Measurements from ENCODE around the gene SNCAIP.

The SNCAIP gene

DNA sequence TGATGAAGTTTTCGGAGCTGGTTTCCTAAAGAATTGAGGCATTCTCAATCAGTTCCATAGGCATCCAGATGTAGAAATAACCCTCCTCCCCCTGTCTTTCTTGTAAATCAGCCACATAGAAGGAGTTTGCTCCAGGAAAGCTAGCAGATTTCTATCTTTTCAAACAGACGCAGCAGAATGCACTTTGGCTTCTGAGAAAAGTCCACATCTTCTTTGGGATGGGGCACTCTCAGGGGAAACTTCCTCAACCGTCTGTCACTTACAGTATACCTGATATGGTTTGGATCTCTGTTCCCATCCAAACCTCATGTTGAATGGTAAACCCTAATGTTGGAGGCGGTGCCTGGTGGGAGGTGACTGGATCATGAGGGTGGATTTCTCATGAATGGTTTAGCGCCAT, 94.1 kb downstream of the SNCAIP start:
- Histone ChIP-seq H3K23ac (ENCODE audit: low read depth, low read length, poor library complexity) (no peak overlapping the region), H3K14ac (ENCODE audit: low read length) (no peak overlapping the region), H3K27me3 (ENCODE audit: control insufficient read depth in 3 of 3, insufficient read depth in 3 of 3, low read depth in 1 of 3, low read length in 3 of 3) (no peaks in the 10 kb centered on the region), H3K4me1 (ENCODE audit: control insufficient read depth in 2 of 2, insufficient read depth in 1 of 2, low read depth in 1 of 2, low read length in 2 of 2) (no peaks in the 10 kb centered on the region), H4K91ac (ENCODE audit: low read depth, low read length, poor library complexity) (no peak overlapping the region), H3K9me3 (replicated peaks in 1 of 2; ENCODE audit: control insufficient read depth in 2 of 2, insufficient read depth in 1 of 2, low read depth in 1 of 2, low read length in 2 of 2) (no peaks in the 10 kb centered on the region), H4K8ac (ENCODE audit: low read depth, low read length) (no peak overlapping the region), H2BK12ac (ENCODE audit: low read length) (no peak overlapping the region), H3K4ac (ENCODE audit: low read length) (no peak overlapping the region), H3K79me1 (ENCODE audit: low read depth, low read length) (no peaks in the 10 kb centered on the region), H2AFZ (ENCODE audit: low read length) (no peak overlapping the region), H2BK5ac (ENCODE audit: low read length) (no peak overlapping the region), H3K4me2 (ENCODE audit: insufficient read depth, low read length, poor library complexity, severe bottlenecking) (no peak overlapping the region), H2BK15ac (ENCODE audit: low read length) (no peak overlapping the region), H2AK5ac (ENCODE audit: low read depth, low read length) (no peak overlapping the region), H3K9ac (ENCODE audit: low read depth, low read length, poor library complexity) (no peak overlapping the region), H3K18ac (ENCODE audit: low read length) (no peak overlapping the region), H3K27ac (replicated peaks; ENCODE audit: low read length) (no peak overlapping the region), H3K36me3 (replicated peaks in 1 of 2; ENCODE audit: control insufficient read depth in 2 of 2, insufficient read depth in 2 of 2, low read length in 2 of 2) (no peaks in the 10 kb centered on the region), H3K4me3 (ENCODE audit: low read length in 2 of 2) (no peak overlapping the region), H2BK120ac (ENCODE audit: low read depth, low read length) (no peak overlapping the region)
- WGBS, 2 donors (ENCODE audit: extremely low coverage in 2 of 2, insufficient read length in 2 of 2, insufficient replicate concordance in 1 of 2): no CpG with 5 or more reads among the region's 5 CpGs
- no peak for DNase-seq (ENCODE audit: low spot score)

DNA sequence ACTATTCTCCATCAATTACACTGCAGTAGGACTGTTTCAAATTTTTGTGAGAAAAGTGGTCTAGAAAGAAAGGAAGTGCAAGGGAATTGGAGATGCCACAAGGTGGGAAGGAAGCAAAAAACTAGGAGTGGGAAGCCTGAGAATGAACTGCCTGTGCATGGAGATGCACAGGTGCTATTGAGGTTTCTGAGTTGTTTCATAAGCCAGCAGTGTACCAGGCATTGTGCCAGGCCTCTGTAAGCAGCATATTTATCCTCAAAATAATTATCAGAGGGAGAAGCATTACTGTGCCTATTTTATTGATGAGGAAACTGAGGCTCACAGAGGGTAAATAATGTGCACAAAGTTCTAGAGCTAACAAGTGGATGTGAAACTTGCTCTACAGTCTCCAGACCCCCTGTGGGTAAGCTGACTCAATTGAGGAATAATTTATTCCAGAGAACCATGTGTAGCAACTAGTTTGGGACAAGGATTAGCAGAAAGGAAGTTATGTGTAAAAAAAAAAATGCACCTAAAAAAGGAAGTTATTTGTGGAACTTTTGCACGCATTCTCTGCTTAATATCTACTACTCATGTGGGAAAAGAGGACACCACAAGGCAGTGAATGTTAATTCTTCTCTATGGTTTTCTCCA, 96.7 kb downstream of the SNCAIP start:
- no peak for DNase-seq (ENCODE audit: low spot score)
- Histone ChIP-seq H3K9me3 (replicated peaks in 1 of 2; ENCODE audit: control insufficient read depth in 2 of 2, insufficient read depth in 1 of 2, low read depth in 1 of 2, low read length in 2 of 2) (no peaks in the 10 kb centered on the region), H3K4me1 (ENCODE audit: control insufficient read depth in 2 of 2, insufficient read depth in 1 of 2, low read depth in 1 of 2, low read length in 2 of 2) (no peaks in the 10 kb centered on the region), H2AFZ (ENCODE audit: low read length) (no peak overlapping the region), H2BK15ac (ENCODE audit: low read length) (no peak overlapping the region), H3K4ac (ENCODE audit: low read length) (no peak overlapping the region), H4K91ac (ENCODE audit: low read depth, low read length, poor library complexity) (no peak overlapping the region), H3K36me3 (replicated peaks in 1 of 2; ENCODE audit: control insufficient read depth in 2 of 2, insufficient read depth in 2 of 2, low read length in 2 of 2) (no peaks in the 10 kb centered on the region), H2BK120ac (ENCODE audit: low read depth, low read length) (no peak overlapping the region), H4K8ac (ENCODE audit: low read depth, low read length) (no peak overlapping the region), H3K18ac (ENCODE audit: low read length) (no peak overlapping the region), H3K27me3 (ENCODE audit: control insufficient read depth in 3 of 3, insufficient read depth in 3 of 3, low read depth in 1 of 3, low read length in 3 of 3) (no peaks in the 10 kb centered on the region), H3K9ac (ENCODE audit: low read depth, low read length, poor library complexity) (no peak overlapping the region), H3K4me2 (ENCODE audit: insufficient read depth, low read length, poor library complexity, severe bottlenecking) (no peak overlapping the region), H3K27ac (replicated peaks; ENCODE audit: low read length) (no peak overlapping the region), H2AK5ac (ENCODE audit: low read depth, low read length) (no peak overlapping the region), H3K79me1 (ENCODE audit: low read depth, low read length) (no peaks in the 10 kb centered on the region), H3K14ac (ENCODE audit: low read length) (no peak overlapping the region), H2BK5ac (ENCODE audit: low read length) (no peak overlapping the region), H2BK12ac (ENCODE audit: low read length) (no peak overlapping the region), H3K4me3 (ENCODE audit: low read length in 2 of 2) (no peak overlapping the region), H3K23ac (ENCODE audit: low read depth, low read length, poor library complexity) (no peak overlapping the region)
- no CpG with 5 or more reads among the region's 1 CpG for WGBS, 2 donors (ENCODE audit: extremely low coverage in 2 of 2, insufficient read length in 2 of 2, insufficient replicate concordance in 1 of 2)

DNA sequence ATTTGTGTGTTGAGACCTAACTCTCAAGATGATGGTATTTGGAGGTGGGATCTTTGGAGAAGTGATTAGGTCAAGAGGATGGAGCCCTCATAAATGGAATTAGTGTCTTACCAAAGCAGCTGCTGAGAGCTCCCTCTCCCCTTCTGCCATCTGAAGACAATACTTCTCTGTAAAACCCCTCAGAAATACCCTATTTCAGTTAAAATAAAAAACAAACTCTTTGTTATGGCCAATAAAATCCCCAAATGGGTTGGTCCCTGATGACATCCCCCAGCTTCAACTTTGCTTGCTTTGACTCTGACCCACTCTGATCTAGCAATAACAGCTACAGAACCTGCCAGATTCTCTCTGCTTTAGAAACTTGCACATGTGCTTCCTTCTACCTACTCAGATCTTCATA, 100.9 kb downstream of the SNCAIP start:
- Histone ChIP-seq H2BK12ac (ENCODE audit: low read length) (no peak overlapping the region), H3K9me3 (replicated peaks in 1 of 2; ENCODE audit: control insufficient read depth in 2 of 2, insufficient read depth in 1 of 2, low read depth in 1 of 2, low read length in 2 of 2) (no peaks in the 10 kb centered on the region), H3K14ac (ENCODE audit: low read length) (no peak overlapping the region), H2AK5ac (ENCODE audit: low read depth, low read length) (no peak overlapping the region), H3K9ac (ENCODE audit: low read depth, low read length, poor library complexity) (no peak overlapping the region), H3K23ac (ENCODE audit: low read depth, low read length, poor library complexity) (no peak overlapping the region), H3K18ac (ENCODE audit: low read length) (no peak overlapping the region), H4K8ac (ENCODE audit: low read depth, low read length) (no peak overlapping the region), H3K4me3 (ENCODE audit: low read length in 2 of 2) (no peak overlapping the region), H3K4me1 (ENCODE audit: control insufficient read depth in 2 of 2, insufficient read depth in 1 of 2, low read depth in 1 of 2, low read length in 2 of 2) (peaks cover 0 to 6% of the 10 kb centered on the region in 2 donors), H3K36me3 (replicated peaks in 1 of 2; ENCODE audit: control insufficient read depth in 2 of 2, insufficient read depth in 2 of 2, low read length in 2 of 2) (no peaks in the 10 kb centered on the region), H3K4ac (ENCODE audit: low read length) (no peak overlapping the region), H2BK120ac (ENCODE audit: low read depth, low read length) (no peak overlapping the region), H3K4me2 (ENCODE audit: insufficient read depth, low read length, poor library complexity, severe bottlenecking) (no peak overlapping the region), H2BK15ac (ENCODE audit: low read length) (no peak overlapping the region), H3K27ac (replicated peaks; ENCODE audit: low read length) (no peak overlapping the region), H2BK5ac (ENCODE audit: low read length) (no peak overlapping the region), H3K79me1 (ENCODE audit: low read depth, low read length) (no peaks in the 10 kb centered on the region), H2AFZ (ENCODE audit: low read length) (no peak overlapping the region), H4K91ac (ENCODE audit: low read depth, low read length, poor library complexity) (no peak overlapping the region), H3K27me3 (ENCODE audit: control insufficient read depth in 3 of 3, insufficient read depth in 3 of 3, low read depth in 1 of 3, low read length in 3 of 3) (no peaks in the 10 kb centered on the region)
- DNase-seq (ENCODE audit: low spot score): no peak

DNA sequence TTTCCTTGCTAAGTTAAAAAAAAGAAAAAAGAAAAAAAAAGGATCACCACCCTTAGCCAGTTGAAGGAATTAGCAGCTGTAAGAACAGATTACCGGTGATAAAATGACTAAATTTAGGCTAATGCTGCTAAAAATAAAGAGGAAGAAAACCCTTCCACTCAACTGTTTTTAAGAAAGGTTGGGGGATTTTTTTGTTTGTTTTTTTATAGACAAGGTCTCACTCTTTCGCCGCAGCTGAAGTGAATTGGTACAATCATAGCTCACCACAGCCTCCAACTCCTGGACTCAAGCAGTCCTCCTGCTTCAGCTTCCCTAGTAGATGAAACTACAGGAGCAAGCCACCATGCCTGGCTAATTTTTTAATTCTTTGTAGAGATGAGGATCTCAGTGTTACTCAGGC, 101.7 kb downstream of the SNCAIP start:
- Histone ChIP-seq H2AK5ac (ENCODE audit: low read depth, low read length) (no peak overlapping the region), H3K9ac (ENCODE audit: low read depth, low read length, poor library complexity) (no peak overlapping the region), H3K27me3 (ENCODE audit: control insufficient read depth in 3 of 3, insufficient read depth in 3 of 3, low read depth in 1 of 3, low read length in 3 of 3) (no peaks in the 10 kb centered on the region), H4K8ac (ENCODE audit: low read depth, low read length) (no peak overlapping the region), H3K9me3 (replicated peaks in 1 of 2; ENCODE audit: control insufficient read depth in 2 of 2, insufficient read depth in 1 of 2, low read depth in 1 of 2, low read length in 2 of 2) (no peaks in the 10 kb centered on the region), H2AFZ (ENCODE audit: low read length) (no peak overlapping the region), H3K18ac (ENCODE audit: low read length) (no peak overlapping the region), H3K4me2 (ENCODE audit: insufficient read depth, low read length, poor library complexity, severe bottlenecking) (no peak overlapping the region), H3K14ac (ENCODE audit: low read length) (no peak overlapping the region), H2BK15ac (ENCODE audit: low read length) (no peak overlapping the region), H3K36me3 (replicated peaks in 1 of 2; ENCODE audit: control insufficient read depth in 2 of 2, insufficient read depth in 2 of 2, low read length in 2 of 2) (no peaks in the 10 kb centered on the region), H3K4me3 (ENCODE audit: low read length in 2 of 2) (no peak overlapping the region), H2BK120ac (ENCODE audit: low read depth, low read length) (no peak overlapping the region), H3K4ac (ENCODE audit: low read length) (no peak overlapping the region), H3K23ac (ENCODE audit: low read depth, low read length, poor library complexity) (no peak overlapping the region), H3K27ac (replicated peaks; ENCODE audit: low read length) (no peak overlapping the region), H3K4me1 (ENCODE audit: control insufficient read depth in 2 of 2, insufficient read depth in 1 of 2, low read depth in 1 of 2, low read length in 2 of 2) (peaks cover 0 to 6% of the 10 kb centered on the region in 2 donors), H4K91ac (ENCODE audit: low read depth, low read length, poor library complexity) (no peak overlapping the region), H3K79me1 (ENCODE audit: low read depth, low read length) (no peaks in the 10 kb centered on the region), H2BK5ac (ENCODE audit: low read length) (no peak overlapping the region), H2BK12ac (ENCODE audit: low read length) (no peak overlapping the region)
- WGBS, 2 donors (ENCODE audit: extremely low coverage in 2 of 2, insufficient read length in 2 of 2, insufficient replicate concordance in 1 of 2): no CpG with 5 or more reads among the region's 3 CpGs
- DNase-seq (ENCODE audit: low spot score): no peak
